Right cardiac atrium (tissue), 5 donors: ENCODE results near the gene EIF2S2. TPM values are rescaled to one million over a fixed set of nuclear protein-coding genes. Genes with fewer than 3 reads are reported as not detected.

ENCODE experiments used
- ATAC-seq, 2 donors: fragments of 200-7000 bp; cut with Tn5 transposase; one replicate each; pipeline versions ENCODE4 v1.8.0 to v1.9.1; 2020; ENCODE audit warnings: moderate library complexity in 2 of 2, mild to moderate bottlenecking in 1 of 2
- DNase-seq, 3 donors: peaks; one replicate each; pipeline ENCODE4 v3.0.0-alpha.2; 2020
- H3K27ac ChIP-seq: one replicate; pipeline ENCODE4 v1.5.1; 2013; ENCODE audit warnings: mild to moderate bottlenecking, low read length, control low read depth, moderate library complexity
- H3K27me3 ChIP-seq: one replicate; pipeline ENCODE4 v1.6.1; 2013; ENCODE audit not compliant: control insufficient read depth, insufficient read depth
- H3K4me1 ChIP-seq: one replicate; pipeline ENCODE4 v1.6.1; 2013; ENCODE audit warnings: low read length; ENCODE audit not compliant: control insufficient read depth, insufficient read depth
- H3K4me3 ChIP-seq: one replicate; pipeline ENCODE4 v1.5.1; 2013; ENCODE audit warnings: low read length, control low read depth
- H3K9me3 ChIP-seq: one replicate; pipeline ENCODE4 v1.6.1; 2013; ENCODE audit warnings: low read length; ENCODE audit not compliant: control insufficient read depth
- WGBS: extraction: QIAGEN DNeasy Blood & Tissue Kit; methylation state at CpG from one replicate; pipeline ENCODE4 v1.1.7; 2013; 5-methylcytosine and 5-hydroxymethylcytosine counted together
- intact Hi-C, 4 donors: fragments of 100-400 bp; cut with DNase I; formaldehyde crosslinking; loops; one replicate each; pipeline versions ENCODE4 v1.11.0 to v1.14.0; 2022 to 2023
- polyA plus RNA-seq: library from polyadenylated mRNA; stranded (reverse); fragments of 200-250 nt; gene quantifications from one replicate; pipeline ENCODE4 v1.2.3, GENCODE V29; 2013
- total RNA-seq, 4 donors: library from RNA; stranded (reverse); fragmentation: NEBNext Ultra II Directional; extraction: Animal tissue kit (Norgen Biotek cat#: 25700); gene quantifications; one replicate each; pipeline ENCODE4 v1.2.1, GENCODE V29; 2021
- donor health status: healthy with polysubstance abuse.
- donor health status: DM: no; HTN: yes; CAD: no.
- donor health status: DM: no; HTN: no; CAD: no.
- donor health status: DM: no; HTN: yes; CAD: no; lungs with severe emphysema.
- donor health status: DM: yes; HTN: yes; CAD: no.

EIF2S2 gene
- total and polyA plus RNA-seq, 5 donors: 36.0 to 46.9 (median 38.4) TPM

- no peak overlapping the region for H3K27ac ChIP-seq
- DNase-seq (no peak), ATAC-seq (no peak)
- 92% methylated on average over 2 of the region's 2 CpGs for WGBS
- H3K4me1 ChIP-seq: no peaks in the 10 kb centered on the region
- no peaks in the 10 kb centered on the region for H3K27me3 ChIP-seq
- intact Hi-C loops: loop anchor here in 2 of 4 donors (10.0 kb wide), 2 partner anchors 185 to 255 kb away; no protein-coding TSS in a partner anchor
- no peak overlapping the region for H3K4me3 ChIP-seq
- no peaks in the 10 kb centered on the region for H3K9me3 ChIP-seq
These were observed 8.2 kb upstream of the EIF2S2 start for GRCh38 chr20:34120213-34120612.

- H3K4me3 ChIP-seq: no peak overlapping the region
- no peaks in the 10 kb centered on the region for H3K27me3 ChIP-seq
- H3K27ac ChIP-seq: no peak overlapping the region
- no peak for ATAC-seq
- intact Hi-C loops: no loop called here
- H3K9me3 ChIP-seq: no peaks in the 10 kb centered on the region
- H3K4me1 ChIP-seq: peaks cover 7% of the 10 kb centered on the region
- no peak for DNase-seq
These were observed 3.2 kb upstream of the EIF2S2 start for GRCh38 chr20:34115232-34115631.

GRCh38 chr20:34114809-34115208 is 2.8 kb upstream of the EIF2S2 start:
- DNase-seq (no peak), ATAC-seq (no peak)
- intact Hi-C loops: no loop called here
- Histone ChIP-seq H3K27ac (no peak overlapping the region), H3K9me3 (no peaks in the 10 kb centered on the region), H3K4me3 (no peak overlapping the region), H3K27me3 (no peaks in the 10 kb centered on the region), H3K4me1 (peaks cover 8% of the 10 kb centered on the region)
- WGBS: 89% methylated on average over 4 of the region's 4 CpGs

- H3K4me3 ChIP-seq: peak overlapping the region; percentile 87
- H3K9me3 ChIP-seq: no peaks in the 10 kb centered on the region
- peak in 2 of 3 donors; percentile 20 to 65 for DNase-seq
- H3K27ac ChIP-seq: peak overlapping the region; percentile 94
- H3K4me1 ChIP-seq: peaks cover 8% of the 10 kb centered on the region
- under 1% methylated on average over 18 of the region's 18 CpGs for WGBS
- no peaks in the 10 kb centered on the region for H3K27me3 ChIP-seq
- peak; percentile 5 to 6 for ATAC-seq
- intact Hi-C loops: no loop called here
These were observed 608 bp upstream of the EIF2S2 start for GRCh38 chr20:34112600-34113101.

- intact Hi-C loops: no loop called here
- 4% methylated on average over 22 of the region's 22 CpGs for WGBS
- peak overlapping the region; percentile 92 for H3K4me3 ChIP-seq
- peaks cover 8% of the 10 kb centered on the region for H3K4me1 ChIP-seq
- peak in 1 of 2 donors; percentile 31 for ATAC-seq
- H3K27me3 ChIP-seq: no peaks in the 10 kb centered on the region
- peak overlapping the region; percentile 96 for H3K27ac ChIP-seq
- H3K9me3 ChIP-seq: no peaks in the 10 kb centered on the region
- DNase-seq: peak in 2 of 3 donors; percentile 32 to 63
These were observed 1.1 kb downstream of the EIF2S2 start for GRCh38 chr20:34110745-34111641.

GRCh38 chr20:34110025-34110744 is 1.9 kb downstream of the EIF2S2 start:
- 80% methylated on average over 10 of the region's 10 CpGs for WGBS
- no peak for ATAC-seq

GRCh38 chr20:34109442-34109841 is 2.6 kb downstream of the EIF2S2 start:
- DNase-seq (no peak), ATAC-seq (no peak)
- intact Hi-C loops: no loop called here
- 90% methylated on average over 6 of the region's 6 CpGs for WGBS
- Histone ChIP-seq H3K9me3 (no peaks in the 10 kb centered on the region), H3K27me3 (no peaks in the 10 kb centered on the region), H3K27ac (no peak overlapping the region), H3K4me1 (peaks cover 11% of the 10 kb centered on the region), H3K4me3 (no peak overlapping the region)

More at GRCh38 chr20:34110025-34110744, 1.9 kb downstream of the EIF2S2 start:
- Histone ChIP-seq H3K4me3 (peak overlapping the region; percentile 92), H3K9me3 (no peaks in the 10 kb centered on the region), H3K27me3 (no peaks in the 10 kb centered on the region), H3K4me1 (peaks cover 11% of the 10 kb centered on the region), H3K27ac (no peak overlapping the region)
- intact Hi-C loops: no loop called here
- no peak for DNase-seq

GRCh38 chr20:34108616-34109174 is 3.3 kb downstream of the EIF2S2 start:
- H3K27me3 ChIP-seq: no peaks in the 10 kb centered on the region
- DNase-seq (no peak), ATAC-seq (no peak)
- H3K4me1 ChIP-seq: peaks cover 11% of the 10 kb centered on the region
- no peaks in the 10 kb centered on the region for H3K9me3 ChIP-seq
- 78% methylated on average over 4 of the region's 4 CpGs for WGBS
- H3K27ac ChIP-seq: no peak overlapping the region
- intact Hi-C loops: no loop called here
- no peak overlapping the region for H3K4me3 ChIP-seq

GRCh38 chr20:34105978-34106675 is 5.9 kb downstream of the EIF2S2 start:
- intact Hi-C loops: no loop called here
- Histone ChIP-seq H3K4me3 (no peak overlapping the region), H3K27me3 (no peaks in the 10 kb centered on the region), H3K4me1 (peaks cover 9% of the 10 kb centered on the region), H3K27ac (no peak overlapping the region), H3K9me3 (no peaks in the 10 kb centered on the region)
- DNase-seq (no peak), ATAC-seq (no peak)
- WGBS: 95% methylated on average over 3 of the region's 3 CpGs

- intact Hi-C loops: no loop called here
- H3K27ac ChIP-seq: no peak overlapping the region
- 90% methylated on average over 3 of the region's 3 CpGs for WGBS
These were observed 8.0 kb downstream of the EIF2S2 start for GRCh38 chr20:34104059-34104458.

More at GRCh38 chr20:34104059-34104458, 8.0 kb downstream of the EIF2S2 start:
- no peaks in the 10 kb centered on the region for H3K27me3 ChIP-seq
- no peak overlapping the region for H3K4me3 ChIP-seq
- H3K4me1 ChIP-seq: peaks cover 3% of the 10 kb centered on the region
- no peaks in the 10 kb centered on the region for H3K9me3 ChIP-seq
- no peak for DNase-seq
- no peak for ATAC-seq
